ENCODE data around the gene SIRT6. TPM values are rescaled to one million over a fixed set of nuclear protein-coding genes. Genes with fewer than 3 reads are reported as not detected.
"Not testable (repeated sequence)": the region's sequence is repeated elsewhere in the genome, so short reads cannot be mapped to it uniquely, and the experiment has no call there.

Gene SIRT6
- 10 to 100 TPM; 15.9 to 39.8 (median 27.7) TPM for total RNA-seq
- polyA plus RNA-seq = 10 to 100 TPM; 23.1 to 37.5 (median 35.6) TPM
- long read RNA-seq, donor 1, partial matches to known transcripts = 0 of 4 reads
- long read RNA-seq, donor 1, other reads (novel, unspliced or antisense) = 0 of 4 reads
- long read RNA-seq, donor 2, partial matches to known transcripts = 0 of 3 reads
- long read RNA-seq, donor 2, other reads (novel, unspliced or antisense) = 0 of 3 reads

DNA sequence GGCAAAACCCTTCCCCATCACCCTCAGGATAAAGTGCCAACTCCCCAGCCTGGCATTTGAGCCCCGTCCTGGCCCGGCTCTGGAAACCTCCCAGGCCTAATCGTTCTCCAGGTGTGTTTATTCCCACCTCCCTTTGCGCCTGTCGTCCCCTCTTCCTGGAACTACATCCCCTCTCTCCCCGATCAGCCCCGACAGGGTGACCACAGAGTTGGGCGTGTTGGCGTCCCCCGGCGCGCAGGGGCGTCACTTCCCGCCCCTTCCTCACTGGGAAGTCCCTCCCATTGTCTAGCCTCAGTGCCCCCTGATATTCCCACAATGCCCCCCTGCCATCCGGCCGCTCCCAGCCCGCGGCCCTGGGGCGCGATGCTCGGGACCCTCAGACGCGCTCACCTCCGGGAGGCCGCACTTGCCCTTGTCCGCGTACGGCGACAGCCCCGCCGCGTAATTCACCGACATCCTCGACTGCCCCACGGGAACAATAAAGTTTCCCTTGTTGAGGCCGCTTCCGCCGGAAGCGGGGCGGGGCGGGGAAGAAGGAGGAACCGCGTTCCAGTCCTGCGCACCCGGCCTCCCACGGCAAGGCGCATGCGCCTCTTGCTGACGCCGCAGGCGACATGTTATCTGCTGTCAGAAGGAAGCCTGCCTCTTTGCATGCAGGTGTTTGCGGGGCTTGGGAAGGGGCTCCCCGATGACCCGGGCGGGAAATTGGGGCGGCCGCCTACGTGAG is at the start of gene SIRT6, which contains the start of gene ANKRD24:
Gene SIRT6 (minus strand): TSS at position 480 of the 727 bp plus-strand sequence. CDS start 24 bp downstream, at position 456.
Gene ANKRD24 (plus strand): TSS at position 606 of the 727 bp plus-strand sequence. CDS start 3,737 bp downstream, outside the sequence.
- Histone ChIP-seq H3K4me1 (peaks cover 19 to 45% (median 31%) of the 10 kb centered on the region in 6 donors), H3K36me3 (peaks cover 0 to 36% (median 22%) of the 10 kb centered on the region in 6 donors), H3K27me3 (replicated peaks in 1 of 7) (peaks cover 0 to 5% (median 0%) of the 10 kb centered on the region in 7 donors), H3K9me3 (no peaks in the 10 kb centered on the region), H3K4me3 (peak within 1 kb of the TSS; percentile 62 to 96 (median 80)), H3K27ac (peak within 1 kb of the TSS; percentile 67 to 94 (median 87))
- intact Hi-C loops (cut with DNase I; ENCODE audit: low total_unique reads) = loop anchor here (10.0 kb wide), 1 partner anchor 187 kb away; no protein-coding TSS in a partner anchor
- WGBS, 5 donors = 0 to 1% (median 0%) methylated on average over 36 to 58 of the region's 58 CpGs
- TF ChIP-seq POLR2AphosphoS5 (IDR thresholded peaks at IDR 0.05) = peak; percentile 96 to 97 (median 96)
- TF ChIP-seq, protein P1, sequence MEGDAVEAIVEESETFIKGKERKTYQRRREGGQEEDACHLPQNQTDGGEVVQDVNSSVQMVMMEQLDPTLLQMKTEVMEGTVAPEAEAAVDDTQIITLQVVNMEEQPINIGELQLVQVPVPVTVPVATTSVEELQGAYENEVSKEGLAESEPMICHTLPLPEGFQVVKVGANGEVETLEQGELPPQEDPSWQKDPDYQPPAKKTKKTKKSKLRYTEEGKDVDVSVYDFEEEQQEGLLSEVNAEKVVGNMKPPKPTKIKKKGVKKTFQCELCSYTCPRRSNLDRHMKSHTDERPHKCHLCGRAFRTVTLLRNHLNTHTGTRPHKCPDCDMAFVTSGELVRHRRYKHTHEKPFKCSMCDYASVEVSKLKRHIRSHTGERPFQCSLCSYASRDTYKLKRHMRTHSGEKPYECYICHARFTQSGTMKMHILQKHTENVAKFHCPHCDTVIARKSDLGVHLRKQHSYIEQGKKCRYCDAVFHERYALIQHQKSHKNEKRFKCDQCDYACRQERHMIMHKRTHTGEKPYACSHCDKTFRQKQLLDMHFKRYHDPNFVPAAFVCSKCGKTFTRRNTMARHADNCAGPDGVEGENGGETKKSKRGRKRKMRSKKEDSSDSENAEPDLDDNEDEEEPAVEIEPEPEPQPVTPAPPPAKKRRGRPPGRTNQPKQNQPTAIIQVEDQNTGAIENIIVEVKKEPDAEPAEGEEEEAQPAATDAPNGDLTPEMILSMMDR (IDR thresholded peaks at IDR 0.05 in 8 of 11, conservative IDR thresholded peaks at IDR 0.05 in 3 of 11) = peak in 2 of 11 experiments; percentile 20 to 26
- TF ChIP-seq POLR2A (IDR thresholded peaks at IDR 0.05) = peak in 1 of 3 donors; percentile 22
- DNase-seq = peak; percentile 99

DNA sequence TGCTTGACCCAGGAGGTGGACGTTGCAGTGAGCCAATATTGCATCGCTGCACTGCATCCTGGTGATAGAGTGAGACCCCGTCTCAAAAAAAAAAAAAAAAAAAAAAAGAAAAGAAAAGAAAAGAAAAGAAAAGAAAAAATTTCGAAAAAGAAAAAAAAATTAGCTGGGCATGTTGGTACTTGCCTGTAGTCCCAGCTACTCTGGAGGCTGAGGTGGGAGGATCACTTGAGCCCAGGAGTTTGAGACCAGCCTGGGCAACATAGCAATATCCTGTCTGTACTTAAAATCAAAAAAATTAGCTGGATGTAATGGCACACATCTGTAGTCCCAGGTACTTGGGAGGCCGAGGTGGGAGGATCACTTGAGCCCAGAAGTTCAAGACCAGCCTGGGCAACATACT is 49.8 kb upstream of the SIRT6 start:
- H3K9me3 ChIP-seq; DNase-seq; H3K4me3 ChIP-seq; intact Hi-C loops (cut with DNase I; ENCODE audit: low total_unique reads); H3K36me3 ChIP-seq; H3K27ac ChIP-seq: not testable (repeated sequence)
- Histone ChIP-seq H3K27me3 (replicated peaks in 1 of 7) (peaks cover 0 to 68% (median 15%) of the 10 kb centered on the region in 7 donors), H3K4me1 (peaks cover 0 to 26% (median 13%) of the 10 kb centered on the region in 6 donors)
- 79 to 93% (median 85%) methylated on average over 5 of the region's 5 CpGs for WGBS, 5 donors

DNA sequence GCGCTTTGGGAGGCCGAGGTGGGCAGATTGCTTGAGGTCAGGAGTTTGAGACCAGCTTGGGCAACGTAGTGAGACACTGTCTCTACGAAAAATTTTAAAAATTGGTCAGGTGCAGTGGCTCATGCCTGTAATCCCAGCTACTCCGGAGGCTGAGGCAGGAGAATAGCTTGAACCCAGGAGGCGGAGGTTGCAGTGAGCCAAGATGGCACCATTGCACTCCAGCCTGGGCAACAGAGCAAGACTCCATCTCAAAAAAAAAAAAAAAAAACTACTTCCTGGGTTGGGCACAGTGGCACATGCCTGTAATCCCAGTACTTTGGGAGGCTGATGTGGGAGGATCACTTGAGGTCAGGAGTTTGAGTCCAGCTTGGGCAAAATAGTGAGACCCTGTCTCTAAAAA is 49.2 kb upstream of the SIRT6 start:
- peaks cover 0 to 72% (median 15%) of the 10 kb centered on the region in 7 donors for H3K27me3 ChIP-seq (replicated peaks in 1 of 7)
- not testable (repeated sequence) for H3K4me3 ChIP-seq

DNA sequence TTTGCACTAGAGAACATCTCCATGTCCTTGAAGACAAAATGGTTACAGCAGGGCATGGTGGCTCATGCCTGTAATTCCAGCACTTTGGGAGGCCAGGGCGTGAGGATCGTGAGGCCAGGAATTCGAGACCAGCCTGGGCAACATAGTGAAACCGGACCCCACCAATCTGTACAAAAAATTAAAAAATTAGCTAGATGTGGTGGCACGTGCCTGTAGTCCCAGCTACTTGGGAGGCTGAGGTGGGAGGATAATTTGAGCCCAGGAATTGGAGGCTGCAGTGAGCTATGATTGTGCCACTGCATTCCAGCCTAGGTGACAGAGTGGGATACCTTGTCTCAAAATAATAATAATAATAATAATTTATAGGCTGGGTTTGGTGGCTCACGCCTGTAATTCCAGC is 47.9 kb upstream of the SIRT6 start:
- 80 to 89% (median 86%) methylated on average over 6 of the region's 6 CpGs for WGBS, 5 donors
- H3K4me3 ChIP-seq = peak overlapping the region in 4 of 8 donors; percentile 22 to 59 (median 37)
- H3K9me3 ChIP-seq; H3K27ac ChIP-seq; H3K36me3 ChIP-seq; DNase-seq; intact Hi-C loops (cut with DNase I; ENCODE audit: low total_unique reads): not testable (repeated sequence)
- H3K4me1 ChIP-seq = peaks cover 0 to 26% (median 13%) of the 10 kb centered on the region in 6 donors
- peaks cover 0 to 83% (median 15%) of the 10 kb centered on the region in 7 donors for H3K27me3 ChIP-seq (replicated peaks in 1 of 7)

More for the DNA sequence above, 49.2 kb upstream of the SIRT6 start:
- H3K9me3 ChIP-seq; DNase-seq; H3K27ac ChIP-seq; intact Hi-C loops (cut with DNase I; ENCODE audit: low total_unique reads); H3K36me3 ChIP-seq: not testable (repeated sequence)
- 85 to 93% (median 91%) methylated on average over 5 to 6 of the region's 6 CpGs for WGBS, 5 donors
- H3K4me1 ChIP-seq = peaks cover 0 to 26% (median 13%) of the 10 kb centered on the region in 6 donors

DNA sequence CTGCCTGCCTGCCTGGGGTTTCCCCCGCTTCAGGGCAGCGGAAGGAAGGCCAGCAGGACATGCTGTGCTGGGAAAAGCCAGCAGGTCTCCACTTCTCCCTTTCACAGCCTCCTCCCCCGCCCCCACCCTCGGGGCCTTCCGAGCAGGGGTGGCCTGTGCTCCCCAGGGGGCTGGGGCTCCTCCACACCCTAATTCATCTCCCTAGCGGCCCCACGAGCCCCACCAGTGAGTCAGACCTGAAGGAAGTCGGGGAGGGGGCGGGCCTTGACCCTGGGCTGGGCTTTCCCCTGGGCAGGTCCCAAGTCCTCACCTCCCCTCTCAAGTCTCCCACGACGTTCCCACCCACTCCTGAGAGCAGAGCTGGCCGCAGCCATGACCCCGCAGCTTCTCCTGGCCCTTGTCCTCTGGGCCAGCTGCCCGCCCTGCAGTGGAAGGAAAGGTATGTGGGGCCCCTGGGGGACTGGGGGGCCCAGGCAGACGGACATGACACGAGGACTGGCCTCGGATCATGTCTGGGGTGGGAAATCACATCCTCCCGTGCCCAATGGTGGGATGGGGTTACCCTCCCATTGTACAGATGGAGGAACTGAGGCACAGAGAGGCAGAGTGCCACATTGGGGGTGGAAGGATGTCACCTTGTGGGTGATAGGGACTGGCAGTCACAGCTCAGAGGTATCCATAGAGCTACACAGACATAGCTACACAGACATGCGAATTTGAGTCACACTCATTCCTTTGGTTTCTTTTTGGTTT is 47.0 kb upstream of the SIRT6 start, which contains the start of gene EBI3:
Gene EBI3 (plus strand): TSS at position 345 of the 753 bp plus-strand sequence. CDS start 28 bp downstream, at position 373.
- peaks cover 0 to 83% (median 15%) of the 10 kb centered on the region in 7 donors for H3K27me3 ChIP-seq (replicated peaks in 1 of 7)
- peak within 1 kb of the TSS in 7 of 8 donors; percentile 17 to 59 (median 23) for H3K4me3 ChIP-seq
- 6 to 15% (median 11%) methylated on average over 9 to 19 of the region's 19 CpGs for WGBS, 5 donors
- no peaks in the 10 kb centered on the region for H3K36me3 ChIP-seq
- peak; percentile 9 to 67 (median 56) for TF ChIP-seq POLR2AphosphoS5 (IDR thresholded peaks at IDR 0.05)
- TF ChIP-seq, protein P1 (IDR thresholded peaks at IDR 0.05 in 8 of 11, conservative IDR thresholded peaks at IDR 0.05 in 3 of 11) = no peak
- H3K4me1 ChIP-seq = peaks cover 0 to 26% (median 13%) of the 10 kb centered on the region in 6 donors
- H3K27ac ChIP-seq = peak within 1 kb of the TSS in 5 of 8 donors; percentile 14 to 61 (median 47)
- intact Hi-C loops (cut with DNase I; ENCODE audit: low total_unique reads) = no loop called here
- peak; percentile 83 for DNase-seq
- H3K9me3 ChIP-seq = no peaks in the 10 kb centered on the region

Measured in spleen (tissue), 13 donors.